Measurements from ENCODE around the gene DDIT4. TPM values are rescaled to one million over a fixed set of nuclear protein-coding genes. Genes with fewer than 3 reads are reported as not detected.

Gene DDIT4
- total RNA-seq, 1 experiment from 2014 or later, result 157 TPM

DNA sequence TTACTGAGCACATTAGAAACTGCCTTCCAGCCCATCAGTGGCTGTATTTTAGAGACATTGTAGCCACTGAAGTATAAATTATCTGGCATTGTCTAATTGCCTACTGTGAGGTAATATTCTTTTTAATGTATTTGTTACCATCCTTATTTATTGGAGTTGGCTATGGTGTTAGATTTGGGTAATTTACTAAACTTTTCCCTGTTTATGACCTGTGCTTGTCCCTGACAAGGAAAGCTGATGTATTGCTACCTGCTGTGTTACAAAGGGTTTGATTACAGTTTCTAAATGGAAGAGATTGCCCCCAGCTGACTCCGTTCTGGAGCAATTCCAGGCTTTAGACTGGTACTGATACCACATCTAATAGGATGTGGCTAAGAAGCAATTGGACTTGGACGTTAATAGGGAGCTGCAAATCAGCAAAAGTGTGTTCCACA lies 45.4 kb upstream of the DDIT4 start:
- peak overlapping the region; percentile 8; the same call in 1 of the 2 replicates for H3K27ac ChIP-seq (ENCODE audit: low read length)
- H3K36me3 ChIP-seq (ENCODE audit: control insufficient read depth, insufficient read depth, low read length), result peaks cover 9% of the 10 kb centered on the region; the same call in 1 of the 2 replicates
- in situ Hi-C loops (cut with HindIII; ENCODE audit: low pct_unique_long_range_greater_than_20kb, low sequenced_read_pairs), result no loop called here
- no peak for DNase-seq (ENCODE audit: low read depth, low spot score)
- no peak overlapping the region for H3K4me3 ChIP-seq (ENCODE audit: low read depth in 2 of 2, low read length in 2 of 2)
- H3K4me1 ChIP-seq (ENCODE audit: control insufficient read depth, insufficient read depth, low read length), result peaks cover 13% of the 10 kb centered on the region
- ChIA-PET POLR2A (interaction anchor here (0.6 kb wide), 1 partner anchor 12 kb away, joined by 4 read pairs; no protein-coding TSS in a partner anchor), CTCF (interaction anchor here (0.6 kb wide), 1 partner anchor 315 kb away, joined by 3 read pairs; no protein-coding TSS in a partner anchor)
- no TSS peak for BruUV-seq (replicated peaks)
- H3K27me3 ChIP-seq (ENCODE audit: control insufficient read depth, insufficient read depth, low read length), result no peaks in the 10 kb centered on the region
- no peaks in the 10 kb centered on the region for H3K9me3 ChIP-seq (ENCODE audit: control insufficient read depth, insufficient read depth, low read depth, low read length)
- intact Hi-C loops (cut with micrococcal nuclease; ENCODE audit: unreplicated experiment), result no loop called here
- TF ChIP-seq SIN3A (IDR thresholded peaks at IDR 0.05; ENCODE audit: borderline replicate concordance, insufficient read depth, low read depth, low read length), result no peak
- TF ChIP-seq REST (IDR thresholded peaks at IDR 0.05; ENCODE audit: insufficient read depth in 1 of 2, low read depth in 2 of 2, low read length in 1 of 2), result no peak
- TF ChIP-seq TCF7L2 (IDR thresholded peaks at IDR 0.05; ENCODE audit: low read depth, low read length), result no peak
- TF ChIP-seq CTCF (IDR thresholded peaks at IDR 0.05), result no peak
- TF ChIP-seq POLR2AphosphoS5 (IDR thresholded peaks at IDR 0.05; ENCODE audit: low read depth, low read length), result no peak
- no peak for ATAC-seq

GRCh38 chr10:72229261-72230251 lies 44.2 kb upstream of the DDIT4 start:
- CTCF ChIA-PET, result interaction anchor here (0.6 to 1.1 kb wide), 3 partner anchors 13 to 99 kb away, joined by 3 to 5 read pairs (median 4); no protein-coding TSS in a partner anchor

More at GRCh38 chr10:72229261-72230251, 44.2 kb upstream of the DDIT4 start:
- Histone ChIP-seq H3K36me3 (ENCODE audit: control insufficient read depth, insufficient read depth, low read length) (peaks cover 10% of the 10 kb centered on the region; the same call in 1 of the 2 replicates), H3K4me3 (ENCODE audit: low read depth in 2 of 2, low read length in 2 of 2) (no peak overlapping the region), H3K9me3 (ENCODE audit: control insufficient read depth, insufficient read depth, low read depth, low read length) (no peaks in the 10 kb centered on the region), H3K4me1 (ENCODE audit: control insufficient read depth, insufficient read depth, low read length) (peaks cover 9% of the 10 kb centered on the region; the same call in 1 of the 2 replicates), H3K27me3 (ENCODE audit: control insufficient read depth, insufficient read depth, low read length) (no peaks in the 10 kb centered on the region), H3K27ac (ENCODE audit: low read length) (peak overlapping the region; percentile 41; the same call in 1 of the 2 replicates)
- BruUV-seq (replicated peaks), result no TSS peak
- TF ChIP-seq CTCF (IDR thresholded peaks at IDR 0.05) (no peak), TCF7L2 (IDR thresholded peaks at IDR 0.05; ENCODE audit: low read depth, low read length) (no peak), REST (IDR thresholded peaks at IDR 0.05; ENCODE audit: insufficient read depth in 1 of 2, low read depth in 2 of 2, low read length in 1 of 2) (no peak), SIN3A (IDR thresholded peaks at IDR 0.05; ENCODE audit: borderline replicate concordance, insufficient read depth, low read depth, low read length) (no peak), POLR2AphosphoS5 (IDR thresholded peaks at IDR 0.05; ENCODE audit: low read depth, low read length) (no peak)
- DNase-seq (ENCODE audit: low read depth, low spot score), result no peak
- POLR2A ChIA-PET, result interaction anchor here (0.6 kb wide), 1 partner anchor 867 kb away, joined by 7 read pairs; no protein-coding TSS in a partner anchor
- ATAC-seq, result no peak
- intact Hi-C loops (cut with micrococcal nuclease; ENCODE audit: unreplicated experiment) (no loop called here), in situ Hi-C loops (cut with HindIII; ENCODE audit: low pct_unique_long_range_greater_than_20kb, low sequenced_read_pairs) (no loop called here)
